ENCODE results near the gene SIM1. TPM values are rescaled to one million over a fixed set of nuclear protein-coding genes. Genes with fewer than 3 reads are reported as not detected.

SIM1 gene
- total RNA-seq, 1 donor from 2014 or later = not detected

DNA sequence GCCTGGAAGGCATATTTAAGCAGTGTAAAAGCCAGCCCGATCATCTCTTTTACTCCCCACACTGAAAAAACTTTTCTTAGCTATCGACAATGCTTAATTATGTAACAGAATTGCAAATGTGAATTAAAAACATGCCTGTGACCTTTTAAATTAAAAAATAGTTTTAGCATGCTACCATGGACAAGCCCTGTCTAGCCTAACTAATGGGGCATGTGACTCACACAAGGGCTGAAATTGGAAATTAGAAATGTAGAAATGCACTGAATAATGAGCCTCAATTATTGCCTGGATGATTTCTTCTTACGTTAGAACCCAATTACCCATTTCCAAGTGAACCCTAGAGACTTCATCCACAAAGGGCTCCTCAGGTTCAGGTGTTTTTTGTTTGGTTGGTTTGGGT, 82.7 kb downstream of the SIM1 start:
- DNase-seq = no peak
- H3K36me3 ChIP-seq = no peaks in the 10 kb centered on the region
- H3K4me3 ChIP-seq = no peak overlapping the region
- TF ChIP-seq, protein P1, sequence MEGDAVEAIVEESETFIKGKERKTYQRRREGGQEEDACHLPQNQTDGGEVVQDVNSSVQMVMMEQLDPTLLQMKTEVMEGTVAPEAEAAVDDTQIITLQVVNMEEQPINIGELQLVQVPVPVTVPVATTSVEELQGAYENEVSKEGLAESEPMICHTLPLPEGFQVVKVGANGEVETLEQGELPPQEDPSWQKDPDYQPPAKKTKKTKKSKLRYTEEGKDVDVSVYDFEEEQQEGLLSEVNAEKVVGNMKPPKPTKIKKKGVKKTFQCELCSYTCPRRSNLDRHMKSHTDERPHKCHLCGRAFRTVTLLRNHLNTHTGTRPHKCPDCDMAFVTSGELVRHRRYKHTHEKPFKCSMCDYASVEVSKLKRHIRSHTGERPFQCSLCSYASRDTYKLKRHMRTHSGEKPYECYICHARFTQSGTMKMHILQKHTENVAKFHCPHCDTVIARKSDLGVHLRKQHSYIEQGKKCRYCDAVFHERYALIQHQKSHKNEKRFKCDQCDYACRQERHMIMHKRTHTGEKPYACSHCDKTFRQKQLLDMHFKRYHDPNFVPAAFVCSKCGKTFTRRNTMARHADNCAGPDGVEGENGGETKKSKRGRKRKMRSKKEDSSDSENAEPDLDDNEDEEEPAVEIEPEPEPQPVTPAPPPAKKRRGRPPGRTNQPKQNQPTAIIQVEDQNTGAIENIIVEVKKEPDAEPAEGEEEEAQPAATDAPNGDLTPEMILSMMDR (IDR thresholded peaks at IDR 0.05) = no peak
- no peak overlapping the region for H3K27ac ChIP-seq
- H3K27me3 ChIP-seq = no peaks in the 10 kb centered on the region
- no peaks in the 10 kb centered on the region for H3K9me3 ChIP-seq
- intact Hi-C loops (cut with DNase I) = no loop called here
- H3K4me1 ChIP-seq = no peaks in the 10 kb centered on the region
- no peak for ATAC-seq

DNA sequence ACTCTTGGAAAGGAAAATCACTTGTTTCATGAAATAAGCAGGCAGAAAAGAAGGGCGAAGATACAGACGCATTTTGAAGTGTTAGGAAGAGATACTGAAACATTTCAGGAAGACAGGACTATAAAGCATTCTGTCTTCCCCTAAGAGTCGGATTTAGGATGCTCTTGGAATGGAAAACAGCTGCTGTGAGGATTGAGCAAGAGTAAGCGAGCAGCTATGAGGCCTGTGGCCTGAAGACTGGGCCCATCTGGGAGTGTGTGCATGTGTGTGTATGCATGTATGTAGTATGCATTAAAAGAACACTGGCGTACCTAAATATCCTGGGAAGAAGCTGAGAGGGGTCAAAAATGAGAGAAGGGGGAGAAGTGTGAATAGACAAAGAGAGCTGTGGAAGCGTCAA, 83.6 kb downstream of the SIM1 start:
- no peaks in the 10 kb centered on the region for H3K9me3 ChIP-seq
- no peaks in the 10 kb centered on the region for H3K4me1 ChIP-seq
- DNase-seq = no peak
- no peaks in the 10 kb centered on the region for H3K36me3 ChIP-seq
- TF ChIP-seq, protein P1 (IDR thresholded peaks at IDR 0.05) = no peak
- no peak overlapping the region for H3K4me3 ChIP-seq
- ATAC-seq = peak; percentile 27
- H3K27ac ChIP-seq = no peak overlapping the region
- intact Hi-C loops (cut with DNase I) = no loop called here
- H3K27me3 ChIP-seq = no peaks in the 10 kb centered on the region

DNA sequence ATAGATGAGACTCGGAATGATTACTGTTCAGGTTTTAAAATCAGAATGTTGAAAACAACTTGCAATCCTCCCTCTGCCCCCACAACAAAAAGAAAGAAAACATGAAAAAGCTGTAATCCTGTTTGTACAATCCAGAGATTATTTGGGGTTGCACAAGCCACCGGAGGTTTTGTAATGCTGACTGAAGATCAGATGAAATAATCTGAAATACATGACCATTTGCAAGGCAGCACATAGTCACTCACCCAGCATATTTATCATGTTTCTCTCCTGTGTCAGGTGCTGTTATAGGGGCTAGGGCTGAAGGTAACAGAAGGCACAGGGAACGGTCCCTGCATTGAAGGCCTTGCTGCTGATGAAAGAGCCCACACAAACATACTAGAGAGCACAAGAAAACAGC, 85.3 kb downstream of the SIM1 start:
- H3K27ac ChIP-seq = no peak overlapping the region
- intact Hi-C loops (cut with DNase I) = no loop called here
- TF ChIP-seq, protein P1 (IDR thresholded peaks at IDR 0.05) = no peak
- DNase-seq (no peak), ATAC-seq (no peak)
- H3K36me3 ChIP-seq = no peaks in the 10 kb centered on the region
- no peaks in the 10 kb centered on the region for H3K27me3 ChIP-seq
- H3K4me3 ChIP-seq = no peak overlapping the region
- no peaks in the 10 kb centered on the region for H3K9me3 ChIP-seq
- no peaks in the 10 kb centered on the region for H3K4me1 ChIP-seq

DNA sequence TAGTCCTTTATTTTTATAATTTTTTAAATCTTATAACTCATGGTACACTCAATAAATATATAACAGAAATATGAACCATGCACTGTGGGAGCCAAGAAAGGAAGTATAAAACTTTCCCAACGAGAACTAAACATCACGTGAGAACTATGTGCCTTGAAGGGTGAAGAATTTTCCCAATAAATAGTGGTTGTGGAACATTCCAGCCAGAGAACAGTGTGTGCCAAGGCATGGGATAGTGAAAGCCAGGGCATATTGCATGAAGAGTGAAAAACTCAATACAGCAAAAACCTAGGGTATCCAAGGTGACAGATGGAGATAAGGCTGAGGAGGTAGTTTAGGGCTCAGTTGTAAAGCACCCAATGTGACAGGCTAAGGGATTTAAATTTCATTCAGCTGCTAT, 86.1 kb downstream of the SIM1 start:
- TF ChIP-seq, protein P1 (IDR thresholded peaks at IDR 0.05) = no peak
- H3K36me3 ChIP-seq = no peaks in the 10 kb centered on the region
- intact Hi-C loops (cut with DNase I) = no loop called here
- no peaks in the 10 kb centered on the region for H3K27me3 ChIP-seq
- H3K27ac ChIP-seq = no peak overlapping the region
- H3K4me3 ChIP-seq = no peak overlapping the region
- DNase-seq (no peak), ATAC-seq (no peak)
- no peaks in the 10 kb centered on the region for H3K4me1 ChIP-seq
- H3K9me3 ChIP-seq = no peaks in the 10 kb centered on the region

DNA sequence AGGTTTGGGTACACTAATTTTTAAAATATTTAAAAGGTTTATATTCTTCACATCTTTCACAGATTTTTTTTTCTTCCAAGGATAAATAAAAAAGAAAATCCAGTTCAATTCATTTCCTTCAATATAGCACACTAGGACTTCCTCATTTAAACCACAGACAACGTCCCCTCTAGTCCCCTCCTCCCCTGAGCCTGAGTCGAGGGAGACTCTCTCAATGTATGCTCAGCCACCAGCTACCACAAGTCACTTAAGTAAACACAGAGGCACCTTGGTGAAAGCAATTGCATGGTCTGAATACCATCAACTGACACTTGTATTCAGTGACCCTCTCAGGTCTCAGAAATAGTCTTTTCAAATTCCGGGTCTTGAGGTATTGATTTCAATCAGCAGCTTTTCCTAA, 88.6 kb downstream of the SIM1 start:
- Histone ChIP-seq H3K36me3 (no peaks in the 10 kb centered on the region), H3K4me1 (no peaks in the 10 kb centered on the region), H3K27ac (no peak overlapping the region), H3K27me3 (no peaks in the 10 kb centered on the region), H3K4me3 (no peak overlapping the region), H3K9me3 (no peaks in the 10 kb centered on the region)
- TF ChIP-seq, protein P1 (IDR thresholded peaks at IDR 0.05) = no peak
- intact Hi-C loops (cut with DNase I) = no loop called here
- ATAC-seq = no peak
- DNase-seq = no peak

All from upper lobe of right lung (tissue), 1 donor.